Measurements from ENCODE around the gene CES4A. TPM values are rescaled to one million over a fixed set of nuclear protein-coding genes. Genes with fewer than 3 reads are reported as not detected.
A peak's percentile ranks its signal among the peaks of the same experiment; 100 is the strongest.

CES4A gene
- total RNA-seq, 1 experiment from 2014 or later = 5.1 TPM

GRCh38 chr16:67050796-67051195 lies 62.4 kb downstream of the CES4A start:
- BruUV-seq (replicated peaks) = no TSS peak
- intact Hi-C loops (cut with micrococcal nuclease) = no loop called here
- ChIA-PET POLR2A (interaction anchor here (0.9 to 2.9 kb wide), 2 partner anchors 13 to 21 kb away, joined by 3 to 7 read pairs; no protein-coding TSS in a partner anchor), CTCF (interaction anchor here (0.8 to 1.4 kb wide), 2 partner anchors 11 to 28 kb away, joined by 4 to 5 read pairs; no protein-coding TSS in a partner anchor)
- Mint-ChIP-seq H3K9me3 (ENCODE audit: unreplicated experiment) (no peaks in the 10 kb centered on the region), H3K36me3 (ENCODE audit: insufficient read depth, unreplicated experiment) (peaks cover 36% of the 10 kb centered on the region), H3K4me3 (ENCODE audit: unreplicated experiment) (no peak overlapping the region), H3K27me3 (ENCODE audit: insufficient read depth, unreplicated experiment) (no peaks in the 10 kb centered on the region), H3K4me1 (ENCODE audit: insufficient read depth, unreplicated experiment) (peaks cover 3% of the 10 kb centered on the region), H3K27ac (ENCODE audit: low read depth, unreplicated experiment) (peak overlapping the region; percentile 27)
- TF ChIP-seq, protein P1, sequence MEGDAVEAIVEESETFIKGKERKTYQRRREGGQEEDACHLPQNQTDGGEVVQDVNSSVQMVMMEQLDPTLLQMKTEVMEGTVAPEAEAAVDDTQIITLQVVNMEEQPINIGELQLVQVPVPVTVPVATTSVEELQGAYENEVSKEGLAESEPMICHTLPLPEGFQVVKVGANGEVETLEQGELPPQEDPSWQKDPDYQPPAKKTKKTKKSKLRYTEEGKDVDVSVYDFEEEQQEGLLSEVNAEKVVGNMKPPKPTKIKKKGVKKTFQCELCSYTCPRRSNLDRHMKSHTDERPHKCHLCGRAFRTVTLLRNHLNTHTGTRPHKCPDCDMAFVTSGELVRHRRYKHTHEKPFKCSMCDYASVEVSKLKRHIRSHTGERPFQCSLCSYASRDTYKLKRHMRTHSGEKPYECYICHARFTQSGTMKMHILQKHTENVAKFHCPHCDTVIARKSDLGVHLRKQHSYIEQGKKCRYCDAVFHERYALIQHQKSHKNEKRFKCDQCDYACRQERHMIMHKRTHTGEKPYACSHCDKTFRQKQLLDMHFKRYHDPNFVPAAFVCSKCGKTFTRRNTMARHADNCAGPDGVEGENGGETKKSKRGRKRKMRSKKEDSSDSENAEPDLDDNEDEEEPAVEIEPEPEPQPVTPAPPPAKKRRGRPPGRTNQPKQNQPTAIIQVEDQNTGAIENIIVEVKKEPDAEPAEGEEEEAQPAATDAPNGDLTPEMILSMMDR (IDR thresholded peaks at IDR 0.05; ENCODE audit: unreplicated experiment) = no peak
- DNase-seq (ENCODE audit: unreplicated experiment) = no peak

DNA sequence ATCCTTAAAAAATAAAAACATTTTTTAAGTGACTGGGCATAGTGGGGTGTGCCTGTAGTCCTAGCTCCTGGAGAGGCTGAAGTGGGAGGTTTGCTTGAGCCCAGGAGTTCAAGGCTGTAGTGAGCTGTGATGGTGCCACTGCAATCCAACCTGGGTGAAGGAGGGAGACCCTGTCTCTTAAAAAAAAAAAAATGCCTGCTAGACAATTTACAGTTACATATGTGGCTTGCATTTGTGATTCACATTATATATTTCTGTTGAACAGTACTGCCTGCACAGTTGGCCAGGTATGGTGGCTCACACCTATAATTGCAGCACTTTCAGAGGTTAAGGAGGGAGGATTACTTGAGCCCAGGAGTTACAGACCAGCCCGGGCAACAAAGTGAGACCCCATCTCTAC lies 64.0 kb downstream of the CES4A start:
- POLR2A ChIA-PET = interaction anchor here (0.6 to 2.9 kb wide), 2 partner anchors 15 to 57 kb away, joined by 3 to 7 read pairs; no protein-coding TSS in a partner anchor
- DNase-seq (ENCODE audit: unreplicated experiment) = no peak
- H3K27me3 Mint-ChIP-seq (ENCODE audit: insufficient read depth, unreplicated experiment) = no peaks in the 10 kb centered on the region
- H3K27ac Mint-ChIP-seq (ENCODE audit: low read depth, unreplicated experiment) = no peak overlapping the region
- peaks cover 29% of the 10 kb centered on the region for H3K36me3 Mint-ChIP-seq (ENCODE audit: insufficient read depth, unreplicated experiment)
- intact Hi-C loops (cut with micrococcal nuclease) = no loop called here
- TF ChIP-seq, protein P1 (IDR thresholded peaks at IDR 0.05; ENCODE audit: unreplicated experiment) = no peak
- H3K4me3 Mint-ChIP-seq (ENCODE audit: unreplicated experiment) = no peak overlapping the region
- CTCF ChIA-PET = interaction anchor here (0.6 to 1.4 kb wide), 4 partner anchors 46 to 84 kb away, joined by 3 to 4 read pairs (median 4); no protein-coding TSS in a partner anchor
- no peaks in the 10 kb centered on the region for H3K9me3 Mint-ChIP-seq (ENCODE audit: unreplicated experiment)
- BruUV-seq (replicated peaks) = no TSS peak
- H3K4me1 Mint-ChIP-seq (ENCODE audit: insufficient read depth, unreplicated experiment) = peaks cover 11% of the 10 kb centered on the region

DNA sequence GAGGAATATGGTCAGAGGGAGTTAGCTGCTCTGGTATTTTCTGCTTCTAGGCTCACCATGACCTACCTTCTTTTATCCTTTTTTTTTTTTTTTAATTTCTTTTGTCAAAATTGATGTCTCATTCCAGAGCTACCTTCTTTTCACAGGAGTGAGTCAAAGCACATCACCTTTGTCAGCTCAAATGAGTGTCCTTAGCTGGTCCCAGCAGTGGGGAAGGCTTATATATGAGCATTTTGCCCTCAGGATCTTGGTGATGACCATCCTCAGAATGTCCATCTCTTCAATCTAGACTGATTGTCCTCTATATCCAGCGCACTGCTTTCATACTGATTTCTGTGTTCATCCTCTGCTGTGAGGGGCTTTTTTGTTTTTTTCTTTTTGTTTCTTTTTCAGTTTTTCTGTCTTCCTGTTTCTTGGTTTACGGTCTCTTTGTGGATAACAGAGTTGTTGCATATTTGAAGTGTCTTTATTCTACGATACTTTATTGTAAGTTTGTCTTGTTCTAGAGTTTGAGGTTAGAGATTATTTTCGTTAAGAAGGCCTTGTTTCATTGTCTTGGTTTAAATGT lies 65.5 kb downstream of the CES4A start:
- H3K4me1 Mint-ChIP-seq (ENCODE audit: insufficient read depth, unreplicated experiment) = peaks cover 11% of the 10 kb centered on the region
- ChIA-PET POLR2A (interaction anchor here (3.7 to 4.5 kb wide), 2 partner anchors 10 to 24 kb away, joined by 22 to 37 read pairs; partner anchors contain the start of gene CBFB), CTCF (interaction anchor here (0.6 kb wide), 1 partner anchor 59 kb away, joined by 3 read pairs; no protein-coding TSS in a partner anchor)
- H3K27ac Mint-ChIP-seq (ENCODE audit: low read depth, unreplicated experiment) = peak overlapping the region; percentile 43
- H3K36me3 Mint-ChIP-seq (ENCODE audit: insufficient read depth, unreplicated experiment) = peaks cover 25% of the 10 kb centered on the region
- H3K4me3 Mint-ChIP-seq (ENCODE audit: unreplicated experiment) = no peak overlapping the region
- TF ChIP-seq, protein P1 (IDR thresholded peaks at IDR 0.05; ENCODE audit: unreplicated experiment) = no peak
- no peak for DNase-seq (ENCODE audit: unreplicated experiment)
- no peaks in the 10 kb centered on the region for H3K9me3 Mint-ChIP-seq (ENCODE audit: unreplicated experiment)
- H3K27me3 Mint-ChIP-seq (ENCODE audit: insufficient read depth, unreplicated experiment) = no peaks in the 10 kb centered on the region
- intact Hi-C loops (cut with micrococcal nuclease) = no loop called here
- no TSS peak for BruUV-seq (replicated peaks)

DNA sequence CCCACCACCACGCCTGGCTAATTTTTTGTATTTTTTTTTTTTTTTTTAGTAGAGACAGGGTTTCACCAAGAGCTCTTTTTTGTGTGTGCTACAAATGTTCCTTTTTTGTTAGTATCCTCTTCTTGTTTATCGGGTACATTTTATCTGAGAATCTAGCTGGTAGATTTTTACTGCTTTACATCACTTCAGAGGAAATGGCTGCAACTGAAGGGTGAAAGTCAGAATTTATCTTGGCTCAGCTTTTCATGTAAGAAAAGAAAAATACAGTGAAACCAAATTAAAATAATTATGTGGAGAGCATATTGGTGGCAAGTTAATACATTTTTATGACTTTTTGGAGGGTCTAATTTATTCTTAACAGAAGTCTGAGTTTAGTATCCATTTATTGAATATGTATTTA lies 66.5 kb downstream of the CES4A start:
- Mint-ChIP-seq H3K36me3 (ENCODE audit: insufficient read depth, unreplicated experiment) (peaks cover 28% of the 10 kb centered on the region), H3K27me3 (ENCODE audit: insufficient read depth, unreplicated experiment) (no peaks in the 10 kb centered on the region), H3K27ac (ENCODE audit: low read depth, unreplicated experiment) (no peak overlapping the region), H3K4me3 (ENCODE audit: unreplicated experiment) (no peak overlapping the region), H3K4me1 (ENCODE audit: insufficient read depth, unreplicated experiment) (peaks cover 11% of the 10 kb centered on the region), H3K9me3 (ENCODE audit: unreplicated experiment) (no peaks in the 10 kb centered on the region)
- DNase-seq (ENCODE audit: unreplicated experiment) = no peak
- ChIA-PET POLR2A (interaction anchor here (1.2 to 4.5 kb wide), 5 partner anchors 11 to 160 kb away, joined by 3 to 37 read pairs (median 9); partner anchors contain the start of genes CBFB and MATCAP1), CTCF (interaction anchor here (0.5 to 1.5 kb wide), 6 partner anchors 13 to 697 kb away, joined by 3 to 5 read pairs (median 4); partner anchors contain the start of gene NAE1)
- intact Hi-C loops (cut with micrococcal nuclease) = no loop called here
- TF ChIP-seq, protein P1 (IDR thresholded peaks at IDR 0.05; ENCODE audit: unreplicated experiment) = no peak
- no TSS peak for BruUV-seq (replicated peaks)
